GM23248 (cell line): ENCODE results near the gene ELF3. TPM values are rescaled to one million over a fixed set of nuclear protein-coding genes. Genes with fewer than 3 reads are reported as not detected.

Experiments
- DNase-seq: peaks from one replicate; pipeline ENCODE4 v3.0.0-alpha.2; 2015
- H2AFZ ChIP-seq: fragments of 200-600 bp; sonication (generic); 2 replicates; pipeline ENCODE4 v1.6.1; 2016; ENCODE audit warnings: antibody characterized with exemption
- H3F3A ChIP-seq: fragments of 200-600 bp; sonication (generic); 2 replicates; pipeline ENCODE4 v1.6.1; 2016; ENCODE audit warnings: mild to moderate bottlenecking, antibody characterized with exemption, mixed run types; ENCODE audit not compliant: insufficient read depth
- H3K27ac ChIP-seq: fragments of 200-600 bp; sonication (generic); 2 replicates; pipeline ENCODE4 v1.5.1; 2016; ENCODE audit warnings: mild to moderate bottlenecking
- H3K27me3 ChIP-seq: fragments of 200-600 bp; sonication (generic); replicated peaks from 2 replicates; pipeline ENCODE4 v1.6.1; 2016; ENCODE audit warnings: mild to moderate bottlenecking; ENCODE audit not compliant: insufficient read depth
- H3K36me3 ChIP-seq: fragments of 200-600 bp; sonication (generic); 2 replicates; pipeline ENCODE4 v1.6.1; 2016; ENCODE audit warnings: low read depth, mild to moderate bottlenecking
- H3K4me1 ChIP-seq: fragments of 200-600 bp; sonication (generic); 2 replicates; pipeline ENCODE4 v1.6.1; 2016; ENCODE audit warnings: mild to moderate bottlenecking; ENCODE audit not compliant: insufficient read depth
- H3K4me2 ChIP-seq: fragments of 200-600 bp; sonication (generic); one replicate; pipeline ENCODE4 v1.6.1; 2016; ENCODE audit warnings: mild to moderate bottlenecking; ENCODE audit not compliant: unreplicated experiment
- H3K4me3 ChIP-seq: fragments of 200-600 bp; sonication (generic); 2 replicates; pipeline ENCODE4 v1.5.1; 2016; ENCODE audit warnings: mild to moderate bottlenecking
- H3K79me2 ChIP-seq: fragments of 200-600 bp; sonication (generic); 2 replicates; pipeline ENCODE4 v1.6.1; 2016; ENCODE audit warnings: mild to moderate bottlenecking; ENCODE audit not compliant: insufficient read depth
- H3K9ac ChIP-seq: fragments of 200-600 bp; sonication (generic); 2 replicates; pipeline ENCODE4 v1.6.1; 2016; ENCODE audit warnings: mild to moderate bottlenecking
- H3K9me2 ChIP-seq: fragments of 200-600 bp; sonication (generic); 2 replicates; pipeline ENCODE4 v1.6.1; 2016; ENCODE audit warnings: mixed run types, mild to moderate bottlenecking, moderate library complexity; ENCODE audit not compliant: insufficient read depth
- H3K9me3 ChIP-seq: fragments of 200-600 bp; sonication (generic); one replicate; pipeline ENCODE4 v1.6.1; 2017; ENCODE audit warnings: low read depth
- H4K20me1 ChIP-seq: fragments of 200-600 bp; sonication (generic); 2 replicates; pipeline ENCODE4 v1.6.0; 2016; ENCODE audit not compliant: insufficient read depth
- EZH2 ChIP-seq: fragments of 200-600 bp; sonication (generic); IDR thresholded peaks from 2 replicates; pipeline ENCODE4 v1.6.1; 2018; ENCODE audit warnings: antibody characterized with exemption, mild to moderate bottlenecking; ENCODE audit not compliant: insufficient read depth, poor library complexity, severe bottlenecking
- EZH2phosphoT487 ChIP-seq: fragments of 200-600 bp; sonication (generic); IDR thresholded peaks from 2 replicates; pipeline ENCODE4 v1.6.1; 2018; ENCODE audit warnings: antibody characterized with exemption, moderate library complexity, mild to moderate bottlenecking, low read depth; ENCODE audit not compliant: insufficient read depth
- WGBS, 2 experiments: methylation state at CpG; one replicate each; pipeline ENCODE4 v1.1.6; 2015 to 2017; ENCODE audit warnings: low lambda C conversion rate in 2 of 2, low coverage in 1 of 2; ENCODE audit errors: missing lambda C conversion rate in 2 of 2; 5-methylcytosine and 5-hydroxymethylcytosine counted together
- in situ Hi-C: fragments of 300-500 bp; cut with MboI; formaldehyde crosslinking; loops from 2 replicates; pipeline ENCODE4 v1.15.0; 2020
- polyA plus RNA-seq: library from polyadenylated mRNA; unstranded; fragments of >200 nt; fragmentation: Nextera tagmentation; extraction: Ambion mirVana; gene quantifications from 2 replicates; pipeline ENCODE4 v1.2.1, GENCODE V29; 2016
- total RNA-seq: library from RNA; depleted of rRNA; stranded (reverse); fragments of >200 nt; shearing (Covaris generic); gene quantifications from 2 replicates; pipeline ENCODE4 v1.2.3, GENCODE V29; 2014

ELF3 gene
- total and polyA plus RNA-seq, 2 experiments from 2014 or later, result not detected

GRCh38 chr1:202034149-202034682, 23.8 kb downstream of the ELF3 start:
- in situ Hi-C loops, result no loop called here
- no peak overlapping the region for H3K27ac ChIP-seq
- H2AFZ ChIP-seq, result peak overlapping the region; percentile 1; the same call in 1 of the 2 replicates

GRCh38 chr1:202034683-202035462, 24.5 kb downstream of the ELF3 start:
- Histone ChIP-seq H3K4me2 (peak overlapping the region; percentile 58), H3K9ac (peak overlapping the region; percentile 34), H3K27me3 (0 out of 2 replicates have a peak, but pooled peaks cover 1% of the 10 kb centered on the region), H3K36me3 (no peaks in the 10 kb centered on the region), H3F3A (peaks cover 1% of the 10 kb centered on the region), H2AFZ (peak overlapping the region; percentile 1; the same call in 1 of the 2 replicates), H3K9me3 (no peaks in the 10 kb centered on the region), H3K9me2 (no peaks in the 10 kb centered on the region), H3K4me3 (no peak overlapping the region), H4K20me1 (no peaks in the 10 kb centered on the region), H3K27ac (no peak overlapping the region), H3K79me2 (no peaks in the 10 kb centered on the region), H3K4me1 (peaks cover 11% of the 10 kb centered on the region)
- in situ Hi-C loops, result no loop called here
- TF ChIP-seq EZH2 (no peak), EZH2phosphoT487 (no peak)
- 42% methylated on average over 20 of the region's 20 CpGs for WGBS, 2 experiments
- peak; percentile 98 for DNase-seq

More at GRCh38 chr1:202034149-202034682, 23.8 kb downstream of the ELF3 start:
- no peaks in the 10 kb centered on the region for H4K20me1 ChIP-seq
- H3K4me2 ChIP-seq, result no peak overlapping the region
- H3K4me1 ChIP-seq, result peaks cover 15% of the 10 kb centered on the region
- TF ChIP-seq EZH2, result no peak
- no peak for TF ChIP-seq EZH2phosphoT487
- H3K9me2 ChIP-seq, result no peaks in the 10 kb centered on the region
- no peaks in the 10 kb centered on the region for H3K9me3 ChIP-seq
- WGBS, 2 experiments, result 87 to 88% methylated on average over 6 to 7 of the region's 7 CpGs
- H3K79me2 ChIP-seq, result no peaks in the 10 kb centered on the region
- no peak overlapping the region for H3K4me3 ChIP-seq
- H3K27me3 ChIP-seq, result 0 out of 2 replicates have a peak, but pooled peaks cover 4% of the 10 kb centered on the region
- H3F3A ChIP-seq, result peaks cover 8% of the 10 kb centered on the region
- no peaks in the 10 kb centered on the region for H3K36me3 ChIP-seq
- no peak overlapping the region for H3K9ac ChIP-seq
- DNase-seq, result no peak

- peaks cover 11% of the 10 kb centered on the region for H3K4me1 ChIP-seq
- no peaks in the 10 kb centered on the region for H3K9me3 ChIP-seq
- H4K20me1 ChIP-seq, result no peaks in the 10 kb centered on the region
- no peaks in the 10 kb centered on the region for H3K79me2 ChIP-seq
- H3K4me3 ChIP-seq, result no peak overlapping the region
- in situ Hi-C loops, result no loop called here
- no peaks in the 10 kb centered on the region for H3K9me2 ChIP-seq
- H2AFZ ChIP-seq, result no peak overlapping the region
- no peak overlapping the region for H3K27ac ChIP-seq
- WGBS, 2 experiments, result 84 to 86% methylated on average over 9 of the region's 9 CpGs
- no peak for TF ChIP-seq EZH2phosphoT487
- no peak for TF ChIP-seq EZH2
- no peak overlapping the region for H3K4me2 ChIP-seq
- H3K27me3 ChIP-seq, result no peaks in the 10 kb centered on the region
- DNase-seq, result no peak
- H3K36me3 ChIP-seq, result no peaks in the 10 kb centered on the region
- no peak overlapping the region for H3K9ac ChIP-seq
- no peaks in the 10 kb centered on the region for H3F3A ChIP-seq
These were observed 26.4 kb downstream of the ELF3 start for GRCh38 chr1:202036595-202037387.

- no peaks in the 10 kb centered on the region for H3K36me3 ChIP-seq
- no peak overlapping the region for H3K4me3 ChIP-seq
- no peaks in the 10 kb centered on the region for H4K20me1 ChIP-seq
- DNase-seq, result no peak
- no peak overlapping the region for H3K4me2 ChIP-seq
- WGBS, 2 experiments, result 73 to 83% methylated on average over 4 of the region's 4 CpGs
- no peak overlapping the region for H3K27ac ChIP-seq
- no peaks in the 10 kb centered on the region for H3K79me2 ChIP-seq
- in situ Hi-C loops, result no loop called here
- no peaks in the 10 kb centered on the region for H3K9me3 ChIP-seq
- no peaks in the 10 kb centered on the region for H3K27me3 ChIP-seq
- TF ChIP-seq EZH2phosphoT487, result no peak
- TF ChIP-seq EZH2, result no peak
- H3K9me2 ChIP-seq, result no peaks in the 10 kb centered on the region
- peaks cover 11% of the 10 kb centered on the region for H3K4me1 ChIP-seq
- no peak overlapping the region for H3K9ac ChIP-seq
- no peaks in the 10 kb centered on the region for H3F3A ChIP-seq
- no peak overlapping the region for H2AFZ ChIP-seq
These were observed 27.4 kb downstream of the ELF3 start for GRCh38 chr1:202037706-202038296.
